T47D (cell line): ENCODE measurements around the gene FAM13C.
A peak's percentile ranks its signal among the peaks of the same experiment; 100 is the strongest.

ENCODE experiments used
- DNase-seq, 2 experiments: peaks; one replicate each; pipeline versions ENCODE4 v3.0.0 to v3.0.0-alpha.2; 2011 to 2012; ENCODE audit warnings: low read depth in 1 of 2, low spot score in 1 of 2
- JUND ChIP-seq: IDR thresholded peaks from 2 replicates; pipeline ENCODE4 v1.6.1; 2012; ENCODE audit warnings: low read depth
- in situ Hi-C: cut with HindIII; loops from 2 replicates; pipeline ENCODE4 v1.10.0; 2016; ENCODE audit warnings: low sequenced_read_pairs, low pct_unique_long_range_greater_than_20kb

FAM13C gene

GRCh38 chr10:59281861-59282260, 80.5 kb downstream of the FAM13C start:
- no peak for DNase-seq
- no peak for TF ChIP-seq JUND
- in situ Hi-C loops: no loop called here

- in situ Hi-C loops: no loop called here
- DNase-seq: no peak
Measured at GRCh38 chr10:59279991-59280505, 82.3 kb downstream of the FAM13C start.

GRCh38 chr10:59279476-59279875, 82.9 kb downstream of the FAM13C start:
- in situ Hi-C loops: no loop called here
- no peak for DNase-seq
- TF ChIP-seq JUND: no peak

More at GRCh38 chr10:59279991-59280505, 82.3 kb downstream of the FAM13C start:
- TF ChIP-seq JUND: no peak

GRCh38 chr10:59276919-59277318, 85.4 kb downstream of the FAM13C start:
- TF ChIP-seq JUND: no peak
- in situ Hi-C loops: no loop called here
- no peak for DNase-seq

GRCh38 chr10:59276133-59276532, 86.2 kb downstream of the FAM13C start:
- in situ Hi-C loops: no loop called here
- TF ChIP-seq JUND: no peak
- no peak for DNase-seq

GRCh38 chr10:59273445-59273844, 88.9 kb downstream of the FAM13C start:
- in situ Hi-C loops: no loop called here
- TF ChIP-seq JUND: no peak
- no peak for DNase-seq

GRCh38 chr10:59272061-59272460, 90.3 kb downstream of the FAM13C start:
- in situ Hi-C loops: no loop called here
- DNase-seq: no peak
- no peak for TF ChIP-seq JUND

- no peak for DNase-seq
- no peak for TF ChIP-seq JUND
- in situ Hi-C loops: no loop called here
Measured at GRCh38 chr10:59271160-59271559, 91.2 kb downstream of the FAM13C start.

GRCh38 chr10:59270492-59270891, 91.9 kb downstream of the FAM13C start:
- no peak for TF ChIP-seq JUND
- DNase-seq: no peak
- in situ Hi-C loops: no loop called here

- in situ Hi-C loops: no loop called here
- DNase-seq: no peak
- no peak for TF ChIP-seq JUND
Measured at GRCh38 chr10:59269651-59270050, 92.7 kb downstream of the FAM13C start.

GRCh38 chr10:59268460-59268859, 93.9 kb downstream of the FAM13C start:
- DNase-seq: no peak
- TF ChIP-seq JUND: no peak
- in situ Hi-C loops: no loop called here

GRCh38 chr10:59266321-59266720, 96.0 kb downstream of the FAM13C start:
- no peak for TF ChIP-seq JUND
- DNase-seq: no peak
- in situ Hi-C loops: no loop called here

- in situ Hi-C loops: no loop called here
- no peak for TF ChIP-seq JUND
- peak in 1 of 2 experiments; percentile 33 for DNase-seq
Measured at GRCh38 chr10:59265141-59265540, 97.2 kb downstream of the FAM13C start.

GRCh38 chr10:59258890-59259289, 103.5 kb downstream of the FAM13C start:
- TF ChIP-seq JUND: no peak
- in situ Hi-C loops: no loop called here
- no peak for DNase-seq
